GM12878 (cell line): Measurements from ENCODE around the gene THRB. TPM values are rescaled to one million over a fixed set of nuclear protein-coding genes. Genes with fewer than 3 reads are reported as not detected.

Source experiments
- ATAC-seq: fragments of 200-7000 bp; cut with Tn5 transposase; 3 replicates; pipeline ENCODE4 v1.9.1; 2020; ENCODE audit warnings: mild to moderate bottlenecking, moderate library complexity
- BruUV-seq: library from RNA; stranded (reverse); fragments of 400-500 nt; replicated peaks from 2 replicates; lab custom pipeline; 2021; lab: Mats Ljungman, UMichigan
- CTCF ChIA-PET: fragments of 300-600 bp; sonication (Branson Sonifier 250); formaldehyde crosslinking; extraction: SDS; loops from one replicate; lab custom pipeline; 2021; ENCODE audit warnings: inconsistent platforms; lab: Yijun Ruan, JAX
- POLR2A ChIA-PET: fragments of 350-600 bp; formaldehyde crosslinking; extraction: SDS; loops from one replicate; lab custom pipeline; 2021; ENCODE audit warnings: inconsistent platforms; lab: Charles Lee
- RAD21 ChIA-PET: fragments of 300-600 bp; sonication (Branson Sonifier 250); formaldehyde crosslinking; loops from one replicate; lab custom pipeline; 2023; ENCODE audit warnings: antibody characterized with exemption; ENCODE audit not compliant: unreplicated experiment; lab: Charles Lee
- SMC1A ChIA-PET: fragments of 300-600 bp; sonication (Branson Sonifier 250); formaldehyde crosslinking; loops from one replicate; lab custom pipeline; 2023; ENCODE audit not compliant: unreplicated experiment, uncharacterized antibody; lab: Charles Lee
- DNase-seq: peaks from one replicate; pipeline ENCODE4 v3.0.0-alpha.2; 2011; ENCODE audit warnings: low read depth, low spot score
- FAIRE-seq: peaks from 3 replicates; lab custom pipeline; 2011; peaks lifted over from hg19 to GRCh38; lab: Jason Lieb, UNC
- H2AFZ ChIP-seq: 2 replicates; pipeline ENCODE4 v1.6.0; 2011; ENCODE audit warnings: low read depth, low read length, control low read depth; ENCODE audit not compliant: control insufficient read depth
- H3K27ac ChIP-seq: 2 replicates; pipeline ENCODE4 v1.5.1; 2011; ENCODE audit warnings: control low read depth; ENCODE audit not compliant: control insufficient read depth, insufficient read depth
- H3K27me3 ChIP-seq, 2 experiments: replicated peaks in 1 of 2; 2 replicates each; pipeline versions ENCODE4 v1.6.0 to v1.6.1; 2011; ENCODE audit warnings: low read length in 1 of 2; ENCODE audit not compliant: control insufficient read depth in 2 of 2, insufficient read depth in 2 of 2
- H3K36me3 ChIP-seq, 2 experiments: 2 replicates each; pipeline ENCODE4 v1.5.1; 2011; ENCODE audit warnings: low read length in 1 of 2; ENCODE audit not compliant: control insufficient read depth in 2 of 2, insufficient read depth in 2 of 2
- H3K4me1 ChIP-seq: 2 replicates; pipeline ENCODE4 v1.6.1; 2011; ENCODE audit warnings: mild to moderate bottlenecking, low read length, moderate library complexity, mixed read lengths; ENCODE audit not compliant: control insufficient read depth, insufficient read depth
- H3K4me2 ChIP-seq: 2 replicates; pipeline ENCODE4 v1.6.0; 2011; ENCODE audit warnings: control low read depth; ENCODE audit not compliant: control insufficient read depth, insufficient read depth
- H3K4me3 ChIP-seq: fragments of 200-600 bp; sonication (generic); 2 replicates; pipeline ENCODE4 v1.5.1; 2016
- H3K79me2 ChIP-seq: 2 replicates; pipeline ENCODE4 v1.6.0; 2011; ENCODE audit warnings: low read length; ENCODE audit not compliant: control insufficient read depth, insufficient read depth
- H3K9ac ChIP-seq: 2 replicates; pipeline ENCODE4 v1.8.0; 2011; ENCODE audit warnings: low read length, control low read depth, mixed read lengths; ENCODE audit not compliant: control insufficient read depth, insufficient read depth
- H3K9me3 ChIP-seq: replicated peaks from 3 replicates; pipeline ENCODE4 v1.5.1; 2011; ENCODE audit warnings: mild to moderate bottlenecking, low read length; ENCODE audit not compliant: control insufficient read depth, insufficient read depth
- H4K20me1 ChIP-seq: 2 replicates; pipeline ENCODE4 v1.6.0; 2011; ENCODE audit not compliant: control insufficient read depth, insufficient read depth
- BRCA1 ChIP-seq: IDR thresholded peaks from 2 replicates; pipeline ENCODE4 v1.6.1; 2011; ENCODE audit warnings: low read depth, low read length, improper control_type of control experiment
- CBX5 ChIP-seq: sonication (generic); IDR thresholded peaks from 2 replicates; pipeline ENCODE4 v1.6.1; 2016; ENCODE audit warnings: low read depth, moderate library complexity, mild to moderate bottlenecking, inconsistent platforms
- CEBPB ChIP-seq, 2 experiments: fragments of 150-350 bp in 1 of 2; IDR thresholded peaks; 2 replicates each; pipeline ENCODE4 v1.6.1; 2012 to 2014; ENCODE audit warnings: low read depth in 2 of 2, low read length in 2 of 2, borderline replicate concordance in 1 of 2, inconsistent platforms in 1 of 2
- CHD4 ChIP-seq: fragments of 200-600 bp; sonication (generic); IDR thresholded peaks from 2 replicates; pipeline ENCODE4 v1.6.1; 2016; ENCODE audit warnings: mild to moderate bottlenecking
- DPF2 ChIP-seq: fragments of 450-650 bp; IDR thresholded peaks from 2 replicates; pipeline ENCODE4 v1.6.1; 2017; ENCODE audit warnings: mild to moderate bottlenecking
- FOS ChIP-seq: IDR thresholded peaks from 3 replicates; pipeline ENCODE4 v1.6.1; 2011; ENCODE audit warnings: borderline replicate concordance; ENCODE audit not compliant: insufficient read length; ENCODE audit errors: extremely low read depth
- IRF4 ChIP-seq: IDR thresholded peaks from 2 replicates; pipeline ENCODE4 v1.6.1; 2011; ENCODE audit warnings: low read depth, low read length
- KLF5 ChIP-seq: fragments of 450-650 bp; IDR thresholded peaks from 2 replicates; pipeline ENCODE4 v1.6.1; 2014; ENCODE audit warnings: mild to moderate bottlenecking; ENCODE audit not compliant: partially characterized antibody
- NFYA ChIP-seq: IDR thresholded peaks from 2 replicates; pipeline ENCODE4 v1.6.1; 2011; ENCODE audit warnings: low read depth, mild to moderate bottlenecking, low read length, improper control_type of control experiment, borderline replicate concordance
- PAX5 ChIP-seq: IDR thresholded peaks from 2 replicates; pipeline ENCODE4 v1.6.1; 2011; ENCODE audit warnings: low read depth, low read length, borderline replicate concordance
- RBBP5 ChIP-seq: fragments of 200-600 bp; sonication (generic); conservative IDR thresholded peaks from 2 replicates; pipeline ENCODE4 v1.6.1; 2016
- RELA ChIP-seq: fragments of 450-650 bp; IDR thresholded peaks from 2 replicates; pipeline ENCODE4 v1.8.0; 2014; ENCODE audit warnings: borderline replicate concordance; ENCODE audit not compliant: partially characterized antibody
- SMAD1 ChIP-seq: fragments of 450-650 bp; IDR thresholded peaks from 2 replicates; pipeline ENCODE4 v1.6.1; 2018; ENCODE audit warnings: mild to moderate bottlenecking, low read depth; ENCODE audit not compliant: partially characterized antibody
- SMC3 ChIP-seq: IDR thresholded peaks from 2 replicates; pipeline ENCODE4 v1.6.1; 2011; ENCODE audit warnings: low read length, improper control_type of control experiment, borderline replicate concordance
- SP1 ChIP-seq: IDR thresholded peaks from one replicate; pipeline ENCODE4 v1.6.1; 2011; ENCODE audit warnings: low read depth, low read length
- STAT3 ChIP-seq: IDR thresholded peaks from 2 replicates; pipeline ENCODE4 v1.6.1; 2011; ENCODE audit warnings: low read depth, low read length, improper control_type of control experiment
- SUZ12 ChIP-seq: fragments of 200-600 bp; sonication (generic); IDR thresholded peaks from one replicate; pipeline ENCODE4 v1.6.1; 2018; ENCODE audit warnings: antibody characterized with exemption, mild to moderate bottlenecking; ENCODE audit not compliant: unreplicated experiment
- TAF1 ChIP-seq: IDR thresholded peaks from 2 replicates; pipeline ENCODE4 v1.6.1; 2011; ENCODE audit warnings: mild to moderate bottlenecking, low read depth, low read length, borderline replicate concordance
- WGBS: methylation state at CpG from one replicate; pipeline ENCODE4 v1.1.6; 2016; ENCODE audit warnings: low lambda C conversion rate; ENCODE audit not compliant: insufficient replicate concordance, insufficient coverage; ENCODE audit errors: missing lambda C conversion rate; 5-methylcytosine and 5-hydroxymethylcytosine counted together
- in situ Hi-C: fragments of 300-500 bp; cut with MboI; formaldehyde crosslinking; loops from 9 replicates; pipeline ENCODE4 v1.14.3; 2018; ENCODE audit warnings: mixed read lengths
- intact Hi-C: fragments of 100-400 bp; cut with micrococcal nuclease; formaldehyde crosslinking; loops from one replicate; pipeline ENCODE4 v1.14.2; 2022; ENCODE audit not compliant: unreplicated experiment
- polyA plus RNA-seq, 11 experiments: library from polyadenylated mRNA; depleted of rRNA in 4 of 11; unstranded in 6 of 11; stranded (reverse) in 5 of 11; fragments of >200 nt; fragmentation: Nextera tagmentation in 4 of 11; fragmentation: Illumina TruSeq in 1 of 11; extraction: Ambion mirVana in 4 of 11; extraction: Trizol in 1 of 11; gene quantifications; 1 replicate in 1 of 11; 2 replicates in 10 of 11; pipeline versions ENCODE4 v1.2.1 to v1.2.3, GENCODE V29; 2011 to 2016; ENCODE audit warnings: inconsistent platforms in 2 of 11, missing spikeins in 2 of 11, low read depth in 1 of 11
- total RNA-seq, 4 experiments: library from RNA; depleted of rRNA in 3 of 4; stranded (reverse); fragments of >200 nt in 3 of 4; fragmentation: Illumina TruSeq in 1 of 4; extraction: Trizol in 1 of 4; gene quantifications; 2 replicates each; pipeline versions ENCODE4 v1.2.1 to v1.2.3, GENCODE V29; 2013 to 2021
- TF ChIP-seq, protein P1 (sequence below), 3 experiments: IDR thresholded peaks in 2 of 3; conservative IDR thresholded peaks in 1 of 3; 2 replicates each; pipeline ENCODE4 v1.5.1; 2011; ENCODE audit warnings: low read depth in 3 of 3, low read length in 3 of 3, mild to moderate bottlenecking in 3 of 3, control low read depth in 2 of 3, moderate library complexity in 2 of 3, inconsistent platforms in 1 of 3, mixed read lengths in 1 of 3; ENCODE audit not compliant: control insufficient read depth in 2 of 3, insufficient read depth in 1 of 3; ENCODE audit errors: extremely low read depth in 1 of 3
- TF ChIP-seq, protein P2 (sequence below): fragments of 450-650 bp; IDR thresholded peaks from 2 replicates; pipeline ENCODE4 v1.6.1; 2014; ENCODE audit warnings: mild to moderate bottlenecking

The THRB gene
- total and polyA plus RNA-seq, 10 of the 15 experiments (the other 5 are each of a cell fraction or from before 2014, with no cell fraction given) = 0.05 TPM; not detected in 9

DNA sequence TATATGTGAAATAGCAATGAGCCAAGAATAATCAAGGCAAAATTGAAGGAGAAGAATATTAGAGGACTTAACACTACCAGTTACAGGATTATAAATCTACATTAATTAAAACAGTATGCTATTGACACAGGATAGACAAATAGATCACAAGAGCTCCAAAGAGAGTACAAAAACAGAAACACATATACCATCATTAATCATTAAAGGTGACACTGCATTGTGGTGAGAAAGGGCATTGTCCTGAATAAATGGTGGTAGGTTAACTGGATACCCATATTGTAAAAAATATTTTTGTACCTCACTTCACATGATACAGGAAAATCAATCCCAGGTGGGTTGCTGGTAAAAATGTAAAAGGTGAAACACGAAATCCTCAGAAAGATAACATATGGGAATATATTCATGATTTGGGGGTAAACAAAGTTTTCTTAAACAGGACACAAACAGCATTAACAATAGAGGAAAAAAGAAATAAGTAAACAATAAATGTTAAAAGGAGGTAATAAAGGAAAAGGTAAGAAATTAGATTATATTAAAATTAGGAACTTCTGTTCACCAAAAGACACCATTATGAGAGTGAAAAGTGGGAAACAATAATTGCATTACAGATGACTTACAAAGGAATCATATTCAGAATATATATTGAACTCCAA lies 145.2 kb downstream of the THRB start:
- Histone ChIP-seq H3K27ac (no peak overlapping the region), H4K20me1 (no peaks in the 10 kb centered on the region)

More for the DNA sequence above, 145.2 kb downstream of the THRB start:
- TF ChIP-seq CBX5 = no peak
- TF ChIP-seq CHD4 = no peak
- no peak for TF ChIP-seq DPF2
- no peak for TF ChIP-seq RELA
- TF ChIP-seq TAF1 = no peak
- TF ChIP-seq RBBP5 = no peak
- TF ChIP-seq SP1 = no peak
- TF ChIP-seq IRF4 = no peak
- TF ChIP-seq PAX5 = no peak
- no peak for TF ChIP-seq SMAD1
- TF ChIP-seq, protein P1, sequence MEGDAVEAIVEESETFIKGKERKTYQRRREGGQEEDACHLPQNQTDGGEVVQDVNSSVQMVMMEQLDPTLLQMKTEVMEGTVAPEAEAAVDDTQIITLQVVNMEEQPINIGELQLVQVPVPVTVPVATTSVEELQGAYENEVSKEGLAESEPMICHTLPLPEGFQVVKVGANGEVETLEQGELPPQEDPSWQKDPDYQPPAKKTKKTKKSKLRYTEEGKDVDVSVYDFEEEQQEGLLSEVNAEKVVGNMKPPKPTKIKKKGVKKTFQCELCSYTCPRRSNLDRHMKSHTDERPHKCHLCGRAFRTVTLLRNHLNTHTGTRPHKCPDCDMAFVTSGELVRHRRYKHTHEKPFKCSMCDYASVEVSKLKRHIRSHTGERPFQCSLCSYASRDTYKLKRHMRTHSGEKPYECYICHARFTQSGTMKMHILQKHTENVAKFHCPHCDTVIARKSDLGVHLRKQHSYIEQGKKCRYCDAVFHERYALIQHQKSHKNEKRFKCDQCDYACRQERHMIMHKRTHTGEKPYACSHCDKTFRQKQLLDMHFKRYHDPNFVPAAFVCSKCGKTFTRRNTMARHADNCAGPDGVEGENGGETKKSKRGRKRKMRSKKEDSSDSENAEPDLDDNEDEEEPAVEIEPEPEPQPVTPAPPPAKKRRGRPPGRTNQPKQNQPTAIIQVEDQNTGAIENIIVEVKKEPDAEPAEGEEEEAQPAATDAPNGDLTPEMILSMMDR (IDR thresholded peaks at IDR 0.05 in 2 of 3, conservative IDR thresholded peaks at IDR 0.05 in 1 of 3; ENCODE audit: control insufficient read depth in 2 of 3, extremely low read depth in 1 of 3, insufficient read depth in 1 of 3, low read depth in 3 of 3, low read length in 3 of 3) = no peak
- TF ChIP-seq BRCA1 = no peak
- TF ChIP-seq, protein P2, sequence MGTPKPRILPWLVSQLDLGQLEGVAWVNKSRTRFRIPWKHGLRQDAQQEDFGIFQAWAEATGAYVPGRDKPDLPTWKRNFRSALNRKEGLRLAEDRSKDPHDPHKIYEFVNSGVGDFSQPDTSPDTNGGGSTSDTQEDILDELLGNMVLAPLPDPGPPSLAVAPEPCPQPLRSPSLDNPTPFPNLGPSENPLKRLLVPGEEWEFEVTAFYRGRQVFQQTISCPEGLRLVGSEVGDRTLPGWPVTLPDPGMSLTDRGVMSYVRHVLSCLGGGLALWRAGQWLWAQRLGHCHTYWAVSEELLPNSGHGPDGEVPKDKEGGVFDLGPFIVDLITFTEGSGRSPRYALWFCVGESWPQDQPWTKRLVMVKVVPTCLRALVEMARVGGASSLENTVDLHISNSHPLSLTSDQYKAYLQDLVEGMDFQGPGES = no peak
- no peak for TF ChIP-seq STAT3
- no peak for TF ChIP-seq FOS
- no peak for TF ChIP-seq SUZ12
- no peak for TF ChIP-seq NFYA
- no peak for TF ChIP-seq SMC3
- TF ChIP-seq CEBPB (IDR thresholded peaks at IDR 0.05; ENCODE audit: borderline replicate concordance in 1 of 2, low read depth in 2 of 2, low read length in 2 of 2) = no peak
- TF ChIP-seq KLF5 = no peak
- in situ Hi-C loops = no loop called here
- H3K4me1 ChIP-seq = no peaks in the 10 kb centered on the region
- FAIRE-seq (no peak), DNase-seq (no peak), ATAC-seq (no peak)
- BruUV-seq = no TSS peak
- H3K4me3 ChIP-seq = no peak overlapping the region
- no peaks in the 10 kb centered on the region for H3K79me2 ChIP-seq
- no peak overlapping the region for H3K9ac ChIP-seq
- no peaks in the 10 kb centered on the region for H3K27me3 ChIP-seq
- ChIA-PET CTCF (no interaction called here), POLR2A (no interaction called here), RAD21 (no interaction called here), SMC1A (no interaction called here)
- intact Hi-C loops = no loop called here
- H3K4me2 ChIP-seq = no peak overlapping the region
- H2AFZ ChIP-seq = no peak overlapping the region
- 0% methylated on average over 1 of the region's 1 CpG for WGBS
- no peaks in the 10 kb centered on the region for H3K36me3 ChIP-seq
- H3K9me3 ChIP-seq = no peaks in the 10 kb centered on the region
